Brain microvascular endothelial cell (primary cell): Measurements from ENCODE around the gene POMP.
"Not testable (repeated sequence)": the region's sequence is repeated elsewhere in the genome, so short reads cannot be mapped to it uniquely, and the experiment has no call there.

Source experiments
- DNase-seq: peaks from one replicate; pipeline ENCODE4 v3.0.0-alpha.2; 2020
- H3K27ac ChIP-seq: fragments of 250-450 bp; sonication (Bioruptor Pico); 2 replicates; pipeline ENCODE4 v1.5.1; 2020; ENCODE audit warnings: mild to moderate bottlenecking, moderate library complexity
- H3K27me3 ChIP-seq: fragments of 250-450 bp; sonication (Bioruptor Pico); replicated peaks from 2 replicates; pipeline ENCODE4 v1.5.1; 2020; ENCODE audit warnings: mild to moderate bottlenecking
- H3K36me3 ChIP-seq: fragments of 250-450 bp; sonication (Bioruptor Pico); replicated peaks from 2 replicates; pipeline ENCODE4 v1.5.1; 2020; ENCODE audit warnings: mild to moderate bottlenecking
- H3K4me3 ChIP-seq: 2 replicates; pipeline ENCODE4 v1.5.1; 2011; ENCODE audit warnings: low read depth, mild to moderate bottlenecking, control low read depth, low read length, moderate library complexity
- CTCF ChIP-seq: IDR thresholded peaks from 2 replicates; pipeline ENCODE4 v1.5.1; 2011; ENCODE audit warnings: low read depth, mild to moderate bottlenecking, moderate library complexity, low read length, control low read depth, inconsistent platforms; ENCODE audit errors: missing control alignments
- in situ Hi-C: cut with HindIII; loops from 2 replicates; pipeline ENCODE4 v1.10.0; 2017; ENCODE audit warnings: low sequenced_read_pairs, low pct_ligation_motif_present

POMP gene

GRCh38 chr13:28685114-28685513 is 26.2 kb downstream of the POMP start:
- no peak overlapping the region for H3K27ac ChIP-seq
- peaks cover 3% of the 10 kb centered on the region for H3K36me3 ChIP-seq
- DNase-seq, result no peak
- no peaks in the 10 kb centered on the region for H3K27me3 ChIP-seq
- H3K4me3 ChIP-seq, result no peak overlapping the region
- no peak for TF ChIP-seq CTCF
- in situ Hi-C loops, result loop anchor here (25.0 kb wide), 1 partner anchor 102 kb away; no protein-coding TSS in a partner anchor

GRCh38 chr13:28685892-28686291 is 27.0 kb downstream of the POMP start:
- no peak for TF ChIP-seq CTCF
- Histone ChIP-seq H3K27me3 (no peaks in the 10 kb centered on the region), H3K4me3 (no peak overlapping the region), H3K27ac (no peak overlapping the region), H3K36me3 (no peaks in the 10 kb centered on the region)
- in situ Hi-C loops, result loop anchor here (25.0 kb wide), 1 partner anchor 101 kb away; no protein-coding TSS in a partner anchor
- DNase-seq, result no peak

- not testable (repeated sequence) for H3K27ac ChIP-seq, H3K36me3 ChIP-seq, H3K27me3 ChIP-seq
- peak; percentile 53 for DNase-seq
- in situ Hi-C loops, result loop anchor here (25.0 kb wide), 1 partner anchor 93 kb away; no protein-coding TSS in a partner anchor
- peak overlapping the region; percentile 26 for H3K4me3 ChIP-seq
Measured at GRCh38 chr13:28693605-28694491, 34.9 kb downstream of the POMP start.

- no peak for DNase-seq
- H3K36me3 ChIP-seq, result peaks cover 3% of the 10 kb centered on the region
- no peaks in the 10 kb centered on the region for H3K27me3 ChIP-seq
- peak overlapping the region; percentile 35 for H3K27ac ChIP-seq
- H3K4me3 ChIP-seq, result no peak overlapping the region
- TF ChIP-seq CTCF, result no peak
- in situ Hi-C loops, result loop anchor here (25.0 kb wide), 1 partner anchor 90 kb away; no protein-coding TSS in a partner anchor
Measured at GRCh38 chr13:28697441-28697840, 38.5 kb downstream of the POMP start.

GRCh38 chr13:28699246-28699645 is 40.3 kb downstream of the POMP start:
- no peak overlapping the region for H3K4me3 ChIP-seq
- TF ChIP-seq CTCF, result no peak

GRCh38 chr13:28704282-28704681 is 45.4 kb downstream of the POMP start:
- TF ChIP-seq CTCF, result no peak
- H3K4me3 ChIP-seq, result no peak overlapping the region
- H3K36me3 ChIP-seq, result peaks cover 9% of the 10 kb centered on the region
- no peak overlapping the region for H3K27ac ChIP-seq
- in situ Hi-C loops, result no loop called here
- no peaks in the 10 kb centered on the region for H3K27me3 ChIP-seq
- DNase-seq, result no peak

More at GRCh38 chr13:28699246-28699645, 40.3 kb downstream of the POMP start:
- DNase-seq, result no peak
- Histone ChIP-seq H3K36me3 (peaks cover 3% of the 10 kb centered on the region), H3K27ac (no peak overlapping the region), H3K27me3 (no peaks in the 10 kb centered on the region)
- in situ Hi-C loops, result loop anchor here (25.0 kb wide), 1 partner anchor 88 kb away; no protein-coding TSS in a partner anchor
